Left cardiac atrium (tissue), 4 donors: ENCODE data around the gene CCL3. TPM values are rescaled to one million over a fixed set of nuclear protein-coding genes. Genes with fewer than 3 reads are reported as not detected.
"Not testable (repeated sequence)": the region's sequence is repeated elsewhere in the genome, so short reads cannot be mapped to it uniquely, and the experiment has no call there.

Experiments used
- ATAC-seq, 2 donors: fragments of 200-7000 bp; cut with Tn5 transposase; one replicate each; pipeline ENCODE4 v1.9.1; 2020; ENCODE audit warnings: mild to moderate bottlenecking in 2 of 2, moderate library complexity in 2 of 2
- DNase-seq: peaks from one replicate; pipeline ENCODE4 v3.0.0-alpha.2; 2020
- intact Hi-C, 2 donors: fragments of 100-400 bp; cut with DNase I; formaldehyde crosslinking; loops; one replicate each; pipeline versions ENCODE4 v1.14.1 to v1.15.1; 2022 to 2023
- total RNA-seq, 2 donors: library from RNA; stranded (reverse); fragmentation: NEBNext Ultra II Directional; extraction: Animal tissue kit (Norgen Biotek cat#: 25700); gene quantifications; one replicate each; pipeline ENCODE4 v1.2.1, GENCODE V29; 2021
- donor health status: DM: no; HTN: yes; CAD: no.
- donor health status: DM: no; HTN: yes; CAD: no; lungs with severe emphysema.
- donor health status: DM: yes; HTN: yes; CAD: no.
- donor health status: Dilated cardiomyopathy.

The CCL3 gene
- total RNA-seq, 2 donors from 2014 or later = 0.82 to 1.1 TPM

- ATAC-seq, DNase-seq, intact Hi-C loops: not testable (repeated sequence)
Observed at GRCh38 chr17:36092715-36093114, 2.8 kb upstream of the CCL3 start.

- ATAC-seq (no peak), DNase-seq (no peak)
- intact Hi-C loops = no loop called here
Observed at GRCh38 chr17:36092230-36092629, 2.3 kb upstream of the CCL3 start.

- intact Hi-C loops = no loop called here
- ATAC-seq = no peak
- DNase-seq = no peak
Observed at GRCh38 chr17:36089339-36089865, 541 bp downstream of the CCL3 start.

GRCh38 chr17:36088670-36089338 lies 1.1 kb downstream of the CCL3 start:
- DNase-seq (no peak), ATAC-seq (peak in 1 of 2 donors; percentile 22)
- intact Hi-C loops = no loop called here

- ATAC-seq, DNase-seq, intact Hi-C loops: not testable (repeated sequence)
Observed at GRCh38 chr17:36087897-36088572, 1.9 kb downstream of the CCL3 start.

- ATAC-seq, intact Hi-C loops, DNase-seq: not testable (repeated sequence)
Observed at GRCh38 chr17:36087471-36087870, 2.5 kb downstream of the CCL3 start.

- no peak for ATAC-seq
- DNase-seq = no peak
- intact Hi-C loops = no loop called here
Observed at GRCh38 chr17:36086791-36087190, 3.2 kb downstream of the CCL3 start.

- DNase-seq = no peak
- peak; percentile 60 to 63 for ATAC-seq
- intact Hi-C loops = no loop called here
Observed at GRCh38 chr17:36085765-36086164, 4.2 kb downstream of the CCL3 start.

GRCh38 chr17:36083691-36084090 lies 6.3 kb downstream of the CCL3 start:
- ATAC-seq, intact Hi-C loops, DNase-seq: not testable (repeated sequence)

GRCh38 chr17:36082482-36083120 lies 7.3 kb downstream of the CCL3 start:
- DNase-seq, intact Hi-C loops: not testable (repeated sequence)
- ATAC-seq = peak; percentile 85

GRCh38 chr17:36081681-36082471 lies 8.1 kb downstream of the CCL3 start:
- DNase-seq, ATAC-seq, intact Hi-C loops: not testable (repeated sequence)

- intact Hi-C loops = loop anchor here in 1 of 2 donors (5.0 kb wide), 1 partner anchor 102 kb away; no protein-coding TSS in a partner anchor
- no peak for DNase-seq
- no peak for ATAC-seq
Observed at GRCh38 chr17:36074365-36074764, 15.6 kb downstream of the CCL3 start.

- DNase-seq (peak; percentile 48), ATAC-seq (peak; percentile 15 to 57)
- intact Hi-C loops = loop anchor here in 1 of 2 donors (5.0 kb wide), 1 partner anchor 100 kb away; no protein-coding TSS in a partner anchor
Observed at GRCh38 chr17:36072431-36073121, 17.4 kb downstream of the CCL3 start.

- no peak for ATAC-seq
- intact Hi-C loops = loop anchor here in 1 of 2 donors (5.0 kb wide), 1 partner anchor 99 kb away; no protein-coding TSS in a partner anchor
- DNase-seq = no peak
Observed at GRCh38 chr17:36071751-36072150, 18.2 kb downstream of the CCL3 start.

- intact Hi-C loops = loop anchor here in 1 of 2 donors (5.0 kb wide), 1 partner anchor 98 kb away; no protein-coding TSS in a partner anchor
- ATAC-seq (no peak), DNase-seq (no peak)
Observed at GRCh38 chr17:36070427-36070826, 19.5 kb downstream of the CCL3 start.

- ATAC-seq (no peak), DNase-seq (no peak)
- intact Hi-C loops = no loop called here
Observed at GRCh38 chr17:36069136-36069535, 20.8 kb downstream of the CCL3 start.

GRCh38 chr17:36068524-36068923 lies 21.4 kb downstream of the CCL3 start:
- DNase-seq (no peak), ATAC-seq (no peak)
- intact Hi-C loops = no loop called here

GRCh38 chr17:36066365-36066985 lies 23.5 kb downstream of the CCL3 start:
- intact Hi-C loops = no loop called here
- DNase-seq (no peak), ATAC-seq (peak; percentile 46 to 74)
